HEK293 (cell line): ENCODE measurements around the gene CDK6.

Experiments
- CTCF ChIA-PET: fragments of 350-600 bp; formaldehyde crosslinking; extraction: SDS; loops from one replicate; lab custom pipeline; 2021; ENCODE audit warnings: antibody characterized with exemption; lab: Yijun Ruan, JAX
- POLR2A ChIA-PET: fragments of 300-600 bp; formaldehyde crosslinking; extraction: SDS; loops from one replicate; lab custom pipeline; 2020; ENCODE audit warnings: antibody characterized with exemption, inconsistent platforms; lab: Yijun Ruan, JAX
- H3K27ac ChIP-seq: fragments of 200-500 bp; sonication (Bioruptor generic); 2 replicates; pipeline ENCODE4 v1.5.1; 2014; ENCODE audit warnings: low read depth, low read length, control low read depth, inconsistent platforms; ENCODE audit errors: extremely low read depth
- H3K36me3 ChIP-seq, 2 experiments: fragments of 200-500 bp in 1 of 2; sonication (Bioruptor generic) in 1 of 2; 1 replicate in 1 of 2; 2 replicates in 1 of 2; pipeline ENCODE4 v1.5.1; 2014 to 2017; ENCODE audit warnings: inconsistent platforms in 2 of 2, low read length in 2 of 2; ENCODE audit not compliant: control insufficient read depth in 2 of 2, insufficient read depth in 1 of 2
- H3K4me1 ChIP-seq: fragments of 200-500 bp; sonication (Bioruptor generic); 2 replicates; pipeline ENCODE4 v1.5.1; 2014; ENCODE audit warnings: mild to moderate bottlenecking, low read length, inconsistent platforms; ENCODE audit not compliant: control insufficient read depth, insufficient read depth
- H3K4me3 ChIP-seq: 2 replicates; pipeline ENCODE4 v1.5.1; 2011; ENCODE audit warnings: low read depth, mild to moderate bottlenecking, control low read depth, low read length, moderate library complexity
- H3K9me3 ChIP-seq: fragments of 200-500 bp; sonication (Bioruptor generic); 2 replicates; pipeline ENCODE4 v1.5.1; 2014; ENCODE audit warnings: low read depth, low read length, inconsistent platforms; ENCODE audit not compliant: control insufficient read depth, insufficient read depth
- BCL11B ChIP-seq: fragments of 450-650 bp; formaldehyde crosslinking; IDR thresholded peaks from 2 replicates; pipeline ENCODE4 v1.5.1; 2016; ENCODE audit warnings: low read depth, missing biosample characterization, missing genetic modification characterization
- ELK4 ChIP-seq: IDR thresholded peaks from 2 replicates; pipeline ENCODE4 v1.6.1; 2011; ENCODE audit warnings: mild to moderate bottlenecking, low read depth, low read length, borderline replicate concordance
- FEZF1 ChIP-seq: fragments of 450-650 bp; formaldehyde crosslinking; IDR thresholded peaks from 2 replicates; pipeline ENCODE4 v1.5.1; 2016; ENCODE audit warnings: missing biosample characterization, missing genetic modification characterization
- GLI4 ChIP-seq: fragments of 450-650 bp; formaldehyde crosslinking; IDR thresholded peaks from 2 replicates; pipeline ENCODE4 v1.5.1; 2016; ENCODE audit warnings: missing biosample characterization, missing genetic modification characterization
- HOXA7 ChIP-seq: sonication (generic); formaldehyde crosslinking; IDR thresholded peaks from 2 replicates; pipeline ENCODE4 v1.8.1; 2022; ENCODE audit warnings: missing genetic modification reagents, borderline replicate concordance
- HOXC10 ChIP-seq: sonication (generic); formaldehyde crosslinking; IDR thresholded peaks from 2 replicates; pipeline ENCODE4 v1.8.1; 2023; ENCODE audit warnings: mild to moderate bottlenecking, missing genetic modification reagents
- ZBTB1 ChIP-seq: fragments of 450-650 bp; formaldehyde crosslinking; IDR thresholded peaks from 2 replicates; pipeline ENCODE4 v1.5.1; 2016; ENCODE audit warnings: missing biosample characterization, missing genetic modification characterization
- ZBTB21 ChIP-seq: fragments of 450-650 bp; formaldehyde crosslinking; IDR thresholded peaks from 2 replicates; pipeline ENCODE4 v1.5.1; 2017; ENCODE audit warnings: missing biosample characterization, missing genetic modification characterization
- ZFP69B ChIP-seq: fragments of 450-650 bp; formaldehyde crosslinking; IDR thresholded peaks from 2 replicates; pipeline ENCODE4 v1.5.1; 2016; ENCODE audit warnings: missing biosample characterization, missing genetic modification characterization
- ZNF138 ChIP-seq: fragments of 450-650 bp; formaldehyde crosslinking; IDR thresholded peaks from 2 replicates; pipeline ENCODE4 v1.5.1; 2016; ENCODE audit warnings: missing biosample characterization, missing genetic modification characterization, borderline replicate concordance
- ZNF184 ChIP-seq: fragments of 450-650 bp; IDR thresholded peaks from 2 replicates; pipeline ENCODE4 v1.5.1; 2018; ENCODE audit warnings: missing biosample characterization, mild to moderate bottlenecking, missing genetic modification characterization
- ZNF239 ChIP-seq: fragments of 450-650 bp; formaldehyde crosslinking; IDR thresholded peaks from 2 replicates; pipeline ENCODE4 v1.5.1; 2016; ENCODE audit warnings: missing biosample characterization, missing genetic modification characterization
- ZNF266 ChIP-seq: fragments of 450-650 bp; formaldehyde crosslinking; IDR thresholded peaks from 2 replicates; pipeline ENCODE4 v1.5.1; 2016; ENCODE audit warnings: missing biosample characterization, missing genetic modification characterization, low read depth
- ZNF280C ChIP-seq: fragments of 450-650 bp; formaldehyde crosslinking; IDR thresholded peaks from 2 replicates; pipeline ENCODE4 v1.5.1; 2016; ENCODE audit warnings: missing biosample characterization, missing genetic modification characterization
- ZNF311 ChIP-seq: fragments of 450-650 bp; formaldehyde crosslinking; IDR thresholded peaks from 2 replicates; pipeline ENCODE4 v1.5.1; 2017; ENCODE audit warnings: missing biosample characterization, missing genetic modification characterization, borderline replicate concordance
- ZNF404 ChIP-seq: fragments of 450-650 bp; formaldehyde crosslinking; IDR thresholded peaks from 2 replicates; pipeline ENCODE4 v1.5.1; 2017; ENCODE audit warnings: missing biosample characterization, missing genetic modification characterization
- ZNF433 ChIP-seq: fragments of 450-650 bp; formaldehyde crosslinking; IDR thresholded peaks from 2 replicates; pipeline ENCODE4 v1.5.1; 2016; ENCODE audit warnings: missing biosample characterization, missing genetic modification characterization, low read depth
- ZNF513 ChIP-seq: fragments of 450-650 bp; IDR thresholded peaks from 2 replicates; pipeline ENCODE4 v1.5.1; 2018; ENCODE audit warnings: missing biosample characterization, missing genetic modification characterization
- ZNF555 ChIP-seq: fragments of 450-650 bp; formaldehyde crosslinking; conservative IDR thresholded peaks from 2 replicates; pipeline ENCODE4 v1.5.1; 2017; ENCODE audit warnings: missing biosample characterization, mild to moderate bottlenecking, missing genetic modification characterization, inconsistent platforms
- ZNF580 ChIP-seq: fragments of 450-650 bp; formaldehyde crosslinking; IDR thresholded peaks from 2 replicates; pipeline ENCODE4 v1.5.1; 2016; ENCODE audit warnings: missing biosample characterization, missing genetic modification characterization
- ZNF610 ChIP-seq: fragments of 450-650 bp; formaldehyde crosslinking; IDR thresholded peaks from 2 replicates; pipeline ENCODE4 v1.5.1; 2016; ENCODE audit warnings: missing biosample characterization, missing genetic modification characterization, borderline replicate concordance
- ZNF670 ChIP-seq: fragments of 450-650 bp; formaldehyde crosslinking; IDR thresholded peaks from 2 replicates; pipeline ENCODE4 v1.5.1; 2016; ENCODE audit warnings: missing biosample characterization, missing genetic modification characterization, low read depth
- ZNF837 ChIP-seq: fragments of 450-650 bp; formaldehyde crosslinking; IDR thresholded peaks from 2 replicates; pipeline ENCODE4 v1.5.1; 2016; ENCODE audit warnings: missing biosample characterization, missing genetic modification characterization

CDK6 gene

GRCh38 chr7:92729172-92729571 lies 107.2 kb downstream of the CDK6 start:
- ChIA-PET CTCF (no interaction called here), POLR2A (no interaction called here)
- TF ChIP-seq BCL11B (tag by site-specific recombination) = no peak
- TF ChIP-seq ZBTB1 = no peak
- TF ChIP-seq ZNF670 (tag by site-specific recombination) = no peak
- TF ChIP-seq ZNF239 = no peak
- TF ChIP-seq ZNF555 = no peak
- no peak for TF ChIP-seq ZNF433 (tag by site-specific recombination)
- TF ChIP-seq ELK4 = no peak
- H3K36me3 ChIP-seq = peaks cover 0 to 10% of the 10 kb centered on the region in 2 experiments; a peak in 1 of 3 replicates
- H3K27ac ChIP-seq = no peak overlapping the region
- no peaks in the 10 kb centered on the region for H3K9me3 ChIP-seq
- no peaks in the 10 kb centered on the region for H3K4me1 ChIP-seq
- no peak overlapping the region for H3K4me3 ChIP-seq

GRCh38 chr7:92727755-92728154 lies 108.6 kb downstream of the CDK6 start:
- peaks cover 3 to 13% of the 10 kb centered on the region in 2 experiments; a peak in 2 of 3 replicates for H3K36me3 ChIP-seq
- POLR2A ChIA-PET = no interaction called here
- CTCF ChIA-PET = no interaction called here
- H3K4me1 ChIP-seq = no peaks in the 10 kb centered on the region
- H3K27ac ChIP-seq = no peak overlapping the region
- TF ChIP-seq HOXA7 (CRISPR knock-in tag) (no peak), ZNF610 (tag by site-specific recombination) (no peak), ZNF184 (tag by site-specific recombination) (no peak), ZNF580 (tag by site-specific recombination) (no peak), ZFP69B (tag by site-specific recombination) (no peak), GLI4 (tag by site-specific recombination) (no peak), ZBTB21 (tag by site-specific recombination) (no peak), HOXC10 (CRISPR knock-in tag) (no peak), ZNF138 (tag by site-specific recombination) (no peak), ZNF266 (tag by site-specific recombination) (no peak), ZNF404 (tag by site-specific recombination) (no peak), ZNF837 (tag by site-specific recombination) (no peak), ZNF280C (tag by site-specific recombination) (no peak), FEZF1 (tag by site-specific recombination) (no peak), ZNF513 (tag by site-specific recombination) (no peak), ZNF311 (tag by site-specific recombination) (no peak)
- no peak overlapping the region for H3K4me3 ChIP-seq
- H3K9me3 ChIP-seq = no peaks in the 10 kb centered on the region
